ENCODE results near the gene CSF2.

DNA sequence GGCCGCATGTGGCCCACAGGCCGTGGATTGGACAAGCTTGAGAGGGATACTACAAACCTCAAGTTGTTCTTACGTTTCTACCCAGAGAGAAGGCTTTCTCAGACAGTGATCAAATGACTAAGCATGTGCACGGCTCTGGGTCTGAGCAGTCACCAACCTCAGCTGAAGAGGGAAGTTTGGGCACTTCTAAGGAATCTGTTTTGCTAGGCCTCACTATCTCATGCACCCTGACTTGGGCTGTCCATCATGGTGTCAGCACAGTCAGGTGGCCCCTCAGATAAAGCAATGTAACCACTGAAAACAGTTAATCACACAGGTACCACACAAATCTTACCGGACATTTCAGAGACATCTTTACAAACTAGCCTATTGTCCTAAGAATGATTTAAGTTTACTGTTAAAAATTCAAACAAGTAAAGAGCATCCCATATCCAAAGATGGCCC is 24.6 kb downstream of the CSF2 start:
- TF ChIP-seq, protein P1, sequence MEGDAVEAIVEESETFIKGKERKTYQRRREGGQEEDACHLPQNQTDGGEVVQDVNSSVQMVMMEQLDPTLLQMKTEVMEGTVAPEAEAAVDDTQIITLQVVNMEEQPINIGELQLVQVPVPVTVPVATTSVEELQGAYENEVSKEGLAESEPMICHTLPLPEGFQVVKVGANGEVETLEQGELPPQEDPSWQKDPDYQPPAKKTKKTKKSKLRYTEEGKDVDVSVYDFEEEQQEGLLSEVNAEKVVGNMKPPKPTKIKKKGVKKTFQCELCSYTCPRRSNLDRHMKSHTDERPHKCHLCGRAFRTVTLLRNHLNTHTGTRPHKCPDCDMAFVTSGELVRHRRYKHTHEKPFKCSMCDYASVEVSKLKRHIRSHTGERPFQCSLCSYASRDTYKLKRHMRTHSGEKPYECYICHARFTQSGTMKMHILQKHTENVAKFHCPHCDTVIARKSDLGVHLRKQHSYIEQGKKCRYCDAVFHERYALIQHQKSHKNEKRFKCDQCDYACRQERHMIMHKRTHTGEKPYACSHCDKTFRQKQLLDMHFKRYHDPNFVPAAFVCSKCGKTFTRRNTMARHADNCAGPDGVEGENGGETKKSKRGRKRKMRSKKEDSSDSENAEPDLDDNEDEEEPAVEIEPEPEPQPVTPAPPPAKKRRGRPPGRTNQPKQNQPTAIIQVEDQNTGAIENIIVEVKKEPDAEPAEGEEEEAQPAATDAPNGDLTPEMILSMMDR (IDR thresholded peaks at IDR 0.05) = no peak
- no peak for TF ChIP-seq POLR2A (IDR thresholded peaks at IDR 0.05)
- TF ChIP-seq POLR2AphosphoS5 (IDR thresholded peaks at IDR 0.05; ENCODE audit: insufficient read depth in 1 of 2, low read depth in 1 of 2) = no peak
